Adrenal gland (tissue), 12 donors: ENCODE measurements around the gene XPR1. TPM values are rescaled to one million over a fixed set of nuclear protein-coding genes. Genes with fewer than 3 reads are reported as not detected.
"Not testable (repeated sequence)": the region's sequence is repeated elsewhere in the genome, so short reads cannot be mapped to it uniquely, and the experiment has no call there.

Source experiments
- DNase-seq, 7 donors: peaks; one replicate each; pipeline ENCODE4 v3.0.0-alpha.2; 2019 to 2020
- H3K27ac ChIP-seq, 5 donors: fragments of 200-600 bp; sonication (generic) in 4 of 5; 1 replicate in 3 of 5; 2 replicates in 2 of 5; pipeline versions ENCODE4 v1.5.1 to v1.8.0; 2016 to 2020; ENCODE audit warnings: mild to moderate bottlenecking in 1 of 5
- H3K27me3 ChIP-seq: fragments of 200-600 bp; 2 replicates; pipeline ENCODE4 v1.8.0; 2021
- H3K36me3 ChIP-seq, 2 donors: fragments of 200-600 bp; replicated peaks in 1 of 2; 1 replicate in 1 of 2; 2 replicates in 1 of 2; pipeline versions ENCODE4 v1.5.1 to v1.8.0; 2018 to 2022
- H3K4me1 ChIP-seq, 2 donors: fragments of 200-600 bp; replicated peaks in 1 of 2; 1 replicate in 1 of 2; 2 replicates in 1 of 2; pipeline versions ENCODE4 v1.5.1 to v1.8.0; 2018 to 2021
- H3K4me3 ChIP-seq, 4 donors: fragments of 200-600 bp; sonication (generic) in 3 of 4; one replicate each; pipeline ENCODE4 v1.5.1; 2016 to 2018
- H3K9me3 ChIP-seq, 3 donors: fragments of 200-600 bp; sonication (generic) in 1 of 3; replicated peaks in 1 of 3; 1 replicate in 2 of 3; 2 replicates in 1 of 3; pipeline versions ENCODE4 v1.5.1 to v1.8.0; 2016 to 2021
- CTCF ChIP-seq, 6 experiments: fragments of 450-650 bp in 4 of 6; fragments of 200-600 bp in 2 of 6; sonication (generic) in 1 of 6; IDR thresholded peaks; 1 replicate in 5 of 6; 2 replicates in 1 of 6; pipeline versions ENCODE4 v1.5.1 to v1.8.0; 2016 to 2021; ENCODE audit warnings: antibody characterized with exemption in 6 of 6, mild to moderate bottlenecking in 2 of 6, moderate library complexity in 1 of 6
- POLR2A ChIP-seq, 2 donors: fragments of 450-650 bp; IDR thresholded peaks; one replicate each; pipeline ENCODE4 v1.6.1; 2017; ENCODE audit warnings: antibody characterized with exemption in 2 of 2, mild to moderate bottlenecking in 2 of 2, moderate library complexity in 1 of 2
- WGBS, 4 donors: extraction: QIAGEN DNeasy Blood & Tissue Kit in 2 of 4; methylation state at CpG; one replicate each; pipeline versions ENCODE4 v1.1.5 to v1.1.7; 2013 to 2017; 5-methylcytosine and 5-hydroxymethylcytosine counted together
- intact Hi-C, 2 donors: fragments of 100-400 bp; cut with DNase I; formaldehyde crosslinking; loops; one replicate each; pipeline versions ENCODE4 v1.14.1 to v1.15.0; 2022 to 2023
- polyA plus RNA-seq, 3 donors: library from polyadenylated mRNA; stranded (reverse); fragments of 200-250 nt in 2 of 3; fragments of 350-450 nt in 1 of 3; fragmentation: Illumina TruSeq in 1 of 3; extraction: RNeasy Lipid Tissue Mini Kit (QIAGEN cat#74804) in 1 of 3; gene quantifications; one replicate each; pipeline ENCODE4 v1.2.3, GENCODE V29; 2013 to 2014
- total RNA-seq, 9 donors: library from RNA; depleted of rRNA in 4 of 9; stranded (reverse); fragments of >200 nt in 4 of 9; fragments of 120-200 nt in 1 of 9; fragmentation: NEBNext Ultra II Directional in 1 of 9; extraction: Animal tissue kit (Norgen Biotek cat#: 25700) in 1 of 9; gene quantifications; one replicate each; pipeline versions ENCODE4 v1.1.0 to v1.2.4, GENCODE V29; 2013 to 2023
- donor health status: healthy with polysubstance abuse.
- donor health status: Bipolar disorder and iron deficiency.
- donor health status: DM: yes; HTN: yes; CAD: no.
- donor health status: DM: no; HTN: no; CAD: no.
- donor health status: DM: no; HTN: no; CAD: no.
- donor health status: DM: yes; HTN: yes; CAD: no.

Gene XPR1
- total and polyA plus RNA-seq, 12 donors: 4.8 to 53.0 (median 24.1) TPM

- peak in 4 of 7 donors; percentile 8 to 27 (median 20) for DNase-seq
- WGBS, 4 donors: 57 to 83% (median 60%) methylated on average over 7 of the region's 7 CpGs
- Histone ChIP-seq H3K4me1 (peaks cover 0 to 5% of the 10 kb centered on the region in 2 donors), H3K27ac (no peak overlapping the region), H3K27me3 (no peaks in the 10 kb centered on the region), H3K4me3 (no peak overlapping the region), H3K9me3 (no peaks in the 10 kb centered on the region), H3K36me3 (no peaks in the 10 kb centered on the region)
- no peak for TF ChIP-seq CTCF (IDR thresholded peaks at IDR 0.05)
- no peak for TF ChIP-seq POLR2A (IDR thresholded peaks at IDR 0.05)
- intact Hi-C loops: no loop called here
These were observed 48.8 kb downstream of the XPR1 start for GRCh38 chr1:180680558-180681144.

DNA sequence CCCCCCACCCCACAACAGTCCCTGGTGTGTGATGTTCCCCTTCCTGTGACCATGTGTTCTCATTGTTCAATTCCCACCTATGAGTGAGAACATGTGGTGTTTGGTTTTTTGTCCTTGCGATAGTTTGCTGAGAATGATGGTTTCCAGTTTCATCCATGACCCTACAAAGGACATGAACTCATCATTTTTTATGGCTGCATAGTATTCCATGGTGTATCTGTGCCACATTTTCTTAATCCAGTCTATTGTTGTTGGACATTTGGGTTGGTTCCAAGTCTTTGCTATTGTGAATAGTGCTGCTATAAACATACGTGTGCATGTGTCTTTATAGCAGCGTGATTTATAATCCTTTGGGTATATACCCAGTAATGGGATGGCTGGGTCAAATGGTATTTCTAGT is 51.3 kb downstream of the XPR1 start:
- H3K9me3 ChIP-seq, H3K4me3 ChIP-seq, DNase-seq, H3K27me3 ChIP-seq, H3K36me3 ChIP-seq, intact Hi-C loops, H3K4me1 ChIP-seq, H3K27ac ChIP-seq: not testable (repeated sequence)
- 88 to 100% (median 93%) methylated on average over 2 to 3 of the region's 3 CpGs for WGBS, 4 donors

- Histone ChIP-seq H3K27ac (no peak overlapping the region), H3K4me1 (no peaks in the 10 kb centered on the region), H3K4me3 (no peak overlapping the region), H3K9me3 (peaks cover 0 to 3% (median 0%) of the 10 kb centered on the region in 3 donors), H3K36me3 (no peaks in the 10 kb centered on the region), H3K27me3 (no peaks in the 10 kb centered on the region)
- WGBS, 4 donors: 63 to 64% (median 64%) methylated on average over 2 of the region's 2 CpGs
- intact Hi-C loops: no loop called here
- no peak for DNase-seq
- TF ChIP-seq POLR2A (IDR thresholded peaks at IDR 0.05) (no peak), CTCF (IDR thresholded peaks at IDR 0.05) (no peak)
These were observed 59.6 kb downstream of the XPR1 start for GRCh38 chr1:180691322-180691913.

GRCh38 chr1:180693564-180694244 is 61.9 kb downstream of the XPR1 start:
- Histone ChIP-seq H3K36me3 (no peaks in the 10 kb centered on the region), H3K27me3 (no peaks in the 10 kb centered on the region), H3K9me3 (peaks cover 0 to 13% (median 6%) of the 10 kb centered on the region in 3 donors), H3K4me1 (no peaks in the 10 kb centered on the region), H3K27ac (no peak overlapping the region), H3K4me3 (no peak overlapping the region)
- WGBS, 4 donors: 84 to 89% (median 85%) methylated on average over 5 of the region's 5 CpGs
- intact Hi-C loops: no loop called here
- TF ChIP-seq CTCF (IDR thresholded peaks at IDR 0.05) (no peak), POLR2A (IDR thresholded peaks at IDR 0.05) (no peak)
- DNase-seq: peak in 1 of 7 donors; percentile 3
